Gastrocnemius medialis (tissue), 4 donors: Measurements from ENCODE around the gene CLDN15.

Experiments used
- POLR2A ChIP-seq, 2 donors: fragments of 450-650 bp; IDR thresholded peaks; one replicate each; pipeline ENCODE4 v1.6.1; 2017; ENCODE audit warnings: antibody characterized with exemption in 2 of 2, mild to moderate bottlenecking in 2 of 2, moderate library complexity in 2 of 2
- TF ChIP-seq, protein P1 (sequence below), 5 experiments: fragments of 450-650 bp in 3 of 5; fragments of 200-600 bp in 2 of 5; sonication (generic) in 2 of 5; IDR thresholded peaks in 4 of 5; conservative IDR thresholded peaks in 1 of 5; 1 replicate in 4 of 5; 2 replicates in 1 of 5; pipeline ENCODE4 v1.5.1; 2016 to 2019; ENCODE audit warnings: antibody characterized with exemption in 5 of 5, mild to moderate bottlenecking in 3 of 5, moderate library complexity in 3 of 5

DNA sequence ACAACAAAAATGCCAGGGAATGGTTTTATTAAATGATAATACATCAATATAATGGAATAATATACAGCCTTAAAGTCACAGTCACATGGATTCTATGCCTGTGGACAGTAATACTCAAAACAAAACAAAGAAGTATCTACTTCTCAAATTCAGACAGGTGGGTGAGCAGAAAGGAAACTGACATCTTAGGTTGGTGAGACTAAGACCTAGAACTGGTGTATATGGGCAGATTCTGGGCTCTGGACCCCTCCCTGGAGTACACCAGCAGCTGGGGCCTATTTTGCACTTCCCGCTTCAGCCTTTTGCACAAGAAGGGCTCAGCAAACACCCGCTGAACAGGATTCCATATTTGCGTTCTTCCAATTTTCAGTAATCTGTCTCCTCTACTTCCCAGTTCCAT, 12.7 kb upstream of the CLDN15 start:
- TF ChIP-seq, protein P1, sequence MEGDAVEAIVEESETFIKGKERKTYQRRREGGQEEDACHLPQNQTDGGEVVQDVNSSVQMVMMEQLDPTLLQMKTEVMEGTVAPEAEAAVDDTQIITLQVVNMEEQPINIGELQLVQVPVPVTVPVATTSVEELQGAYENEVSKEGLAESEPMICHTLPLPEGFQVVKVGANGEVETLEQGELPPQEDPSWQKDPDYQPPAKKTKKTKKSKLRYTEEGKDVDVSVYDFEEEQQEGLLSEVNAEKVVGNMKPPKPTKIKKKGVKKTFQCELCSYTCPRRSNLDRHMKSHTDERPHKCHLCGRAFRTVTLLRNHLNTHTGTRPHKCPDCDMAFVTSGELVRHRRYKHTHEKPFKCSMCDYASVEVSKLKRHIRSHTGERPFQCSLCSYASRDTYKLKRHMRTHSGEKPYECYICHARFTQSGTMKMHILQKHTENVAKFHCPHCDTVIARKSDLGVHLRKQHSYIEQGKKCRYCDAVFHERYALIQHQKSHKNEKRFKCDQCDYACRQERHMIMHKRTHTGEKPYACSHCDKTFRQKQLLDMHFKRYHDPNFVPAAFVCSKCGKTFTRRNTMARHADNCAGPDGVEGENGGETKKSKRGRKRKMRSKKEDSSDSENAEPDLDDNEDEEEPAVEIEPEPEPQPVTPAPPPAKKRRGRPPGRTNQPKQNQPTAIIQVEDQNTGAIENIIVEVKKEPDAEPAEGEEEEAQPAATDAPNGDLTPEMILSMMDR (IDR thresholded peaks at IDR 0.05 in 4 of 5, conservative IDR thresholded peaks at IDR 0.05 in 1 of 5), result no peak
- no peak for TF ChIP-seq POLR2A (IDR thresholded peaks at IDR 0.05)
